WTC11 (cell line): ENCODE results near the gene CXXC4.

Source experiments
- ATF2 ChIP-seq: sonication (generic); formaldehyde crosslinking; IDR thresholded peaks from 2 replicates; pipeline ENCODE4 v1.8.1; 2022; ENCODE audit warnings: low read depth, missing genetic modification reagents, borderline replicate concordance
- CREB1 ChIP-seq: sonication (generic); formaldehyde crosslinking; IDR thresholded peaks from 2 replicates; pipeline ENCODE4 v1.8.0; 2023; ENCODE audit warnings: mild to moderate bottlenecking, missing genetic modification reagents
- CTCF ChIP-seq: fragments of 200-600 bp; IDR thresholded peaks from 2 replicates; pipeline ENCODE4 v1.8.0; 2022; ENCODE audit warnings: antibody characterized with exemption
- FOXP1 ChIP-seq: sonication (generic); formaldehyde crosslinking; IDR thresholded peaks from 2 replicates; pipeline ENCODE4 v1.8.0; 2022; ENCODE audit warnings: missing genetic modification reagents, mild to moderate bottlenecking, moderate library complexity, borderline replicate concordance
- HMGXB4 ChIP-seq: sonication (generic); formaldehyde crosslinking; IDR thresholded peaks from 2 replicates; pipeline ENCODE4 v1.8.1; 2023; ENCODE audit warnings: mild to moderate bottlenecking, moderate library complexity, missing genetic modification reagents
- STAT6 ChIP-seq: sonication (generic); formaldehyde crosslinking; conservative IDR thresholded peaks from 2 replicates; pipeline ENCODE4 v1.8.1; 2023; ENCODE audit warnings: mild to moderate bottlenecking, low read depth, missing genetic modification reagents, moderate library complexity
- TCF7 ChIP-seq: sonication (generic); formaldehyde crosslinking; IDR thresholded peaks from 2 replicates; pipeline ENCODE4 v1.8.0; 2022; ENCODE audit warnings: mild to moderate bottlenecking, low read depth, missing genetic modification reagents, moderate library complexity
- ZNF232 ChIP-seq: sonication (generic); formaldehyde crosslinking; IDR thresholded peaks from 2 replicates; pipeline ENCODE4 v1.8.0; 2022; ENCODE audit warnings: mild to moderate bottlenecking, missing genetic modification reagents
- ZNF671 ChIP-seq: fragments of 250-450 bp; sonication (Bioruptor Pico); IDR thresholded peaks from 2 replicates; pipeline ENCODE4 v1.8.0; 2021; ENCODE audit warnings: mild to moderate bottlenecking

GRCh38 chr4:104491481-104492182 is 3.1 kb downstream of the CXXC4 start:
- TF ChIP-seq FOXP1 (CRISPR knock-in tag) (no peak), TCF7 (CRISPR knock-in tag) (no peak), STAT6 (CRISPR knock-in tag) (no peak), ZNF671 (no peak), CTCF (no peak), ATF2 (CRISPR knock-in tag) (no peak), CREB1 (CRISPR knock-in tag) (no peak), ZNF232 (CRISPR knock-in tag) (no peak), HMGXB4 (no peak)
